GM12873 (cell line): ENCODE results near the gene ZNF835.
A peak's percentile ranks its signal among the peaks of the same experiment; 100 is the strongest.

Source experiments
- TF ChIP-seq, protein P1 (sequence below): IDR thresholded peaks from 2 replicates; pipeline ENCODE4 v1.5.1; 2012; ENCODE audit warnings: low read depth, mild to moderate bottlenecking, moderate library complexity, low read length, control low read depth; ENCODE audit not compliant: insufficient read depth; ENCODE audit errors: missing control alignments

Gene ZNF835

DNA sequence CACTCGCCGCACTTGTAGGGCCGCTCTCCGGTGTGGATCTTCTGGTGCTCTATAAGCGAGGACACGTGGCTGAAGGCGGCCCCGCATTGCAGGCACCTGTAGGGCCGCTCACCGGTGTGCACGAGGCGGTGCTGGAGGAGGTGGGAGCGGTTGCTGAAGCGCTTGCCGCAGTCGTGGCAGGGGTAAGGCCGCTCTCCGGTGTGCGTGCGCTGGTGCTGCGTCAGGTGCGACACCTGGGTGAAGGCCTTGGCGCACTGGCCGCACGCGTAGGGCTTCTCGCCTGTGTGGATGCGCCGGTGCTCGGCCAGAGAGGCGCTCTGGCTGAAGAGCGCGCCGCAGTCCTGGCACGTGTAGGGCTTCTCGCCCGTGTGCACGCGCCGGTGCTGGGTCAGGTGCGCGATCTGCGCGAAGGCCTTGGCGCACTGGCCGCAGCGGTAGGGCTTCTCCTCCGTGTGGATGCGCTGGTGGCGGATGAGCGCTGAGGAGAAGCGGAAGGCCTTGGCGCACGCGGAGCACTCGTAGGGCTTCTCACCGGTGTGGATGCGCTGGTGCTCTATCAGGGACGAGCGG is 7.5 kb downstream of the ZNF835 start:
- TF ChIP-seq, protein P1, sequence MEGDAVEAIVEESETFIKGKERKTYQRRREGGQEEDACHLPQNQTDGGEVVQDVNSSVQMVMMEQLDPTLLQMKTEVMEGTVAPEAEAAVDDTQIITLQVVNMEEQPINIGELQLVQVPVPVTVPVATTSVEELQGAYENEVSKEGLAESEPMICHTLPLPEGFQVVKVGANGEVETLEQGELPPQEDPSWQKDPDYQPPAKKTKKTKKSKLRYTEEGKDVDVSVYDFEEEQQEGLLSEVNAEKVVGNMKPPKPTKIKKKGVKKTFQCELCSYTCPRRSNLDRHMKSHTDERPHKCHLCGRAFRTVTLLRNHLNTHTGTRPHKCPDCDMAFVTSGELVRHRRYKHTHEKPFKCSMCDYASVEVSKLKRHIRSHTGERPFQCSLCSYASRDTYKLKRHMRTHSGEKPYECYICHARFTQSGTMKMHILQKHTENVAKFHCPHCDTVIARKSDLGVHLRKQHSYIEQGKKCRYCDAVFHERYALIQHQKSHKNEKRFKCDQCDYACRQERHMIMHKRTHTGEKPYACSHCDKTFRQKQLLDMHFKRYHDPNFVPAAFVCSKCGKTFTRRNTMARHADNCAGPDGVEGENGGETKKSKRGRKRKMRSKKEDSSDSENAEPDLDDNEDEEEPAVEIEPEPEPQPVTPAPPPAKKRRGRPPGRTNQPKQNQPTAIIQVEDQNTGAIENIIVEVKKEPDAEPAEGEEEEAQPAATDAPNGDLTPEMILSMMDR = no peak

GRCh38 chr19:56661248-56661647 is 10.3 kb downstream of the ZNF835 start:
- TF ChIP-seq, protein P1 = no peak

GRCh38 chr19:56660381-56661107 is 11.0 kb downstream of the ZNF835 start:
- TF ChIP-seq, protein P1 = peak; percentile 30

- TF ChIP-seq, protein P1 = no peak
These were observed 17.4 kb downstream of the ZNF835 start for GRCh38 chr19:56654151-56654550.

- TF ChIP-seq, protein P1 = no peak
These were observed 28.0 kb downstream of the ZNF835 start for GRCh38 chr19:56643460-56643955.

DNA sequence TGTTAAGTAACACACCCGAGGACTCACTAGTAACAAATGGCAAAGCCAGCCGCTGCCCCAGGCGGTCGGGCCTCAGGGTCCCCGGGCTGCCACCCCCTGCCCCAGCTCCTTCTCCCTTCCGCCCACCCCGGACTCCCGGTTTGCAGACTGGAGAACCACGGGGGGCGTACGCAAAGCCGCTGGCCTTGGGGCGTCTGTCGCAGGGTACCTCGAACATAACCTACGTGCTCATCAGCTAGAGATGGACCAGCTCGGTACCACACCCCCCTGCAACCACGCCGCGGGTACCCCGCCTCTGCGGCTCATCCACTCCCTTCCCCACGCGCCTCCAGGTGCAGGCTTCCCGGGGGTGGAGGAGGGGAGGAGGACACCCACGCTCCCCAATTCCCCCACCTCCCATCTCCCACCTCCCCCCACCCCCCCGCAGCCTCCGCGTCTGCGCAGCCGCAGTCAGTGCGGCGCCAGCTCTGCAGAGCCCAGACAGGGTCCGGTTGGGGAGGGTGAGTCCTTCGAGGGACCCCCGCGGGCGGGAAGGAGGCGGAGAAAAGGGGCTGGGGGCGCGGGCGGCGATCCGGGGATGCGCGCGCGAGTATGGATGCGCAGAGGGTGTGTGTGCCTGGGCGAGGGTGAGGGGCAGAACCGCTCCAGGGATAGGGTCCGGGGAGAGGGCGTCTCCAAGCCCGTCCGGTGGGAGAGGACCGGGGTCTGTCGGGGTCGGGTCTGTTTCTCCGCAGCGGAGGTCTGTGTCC is 28.7 kb downstream of the ZNF835 start, which contains the start of gene SMIM17:
Gene SMIM17, plus strand, starts transcription at position 449 of the 749 bp plus-strand sequence. CDS start 2,509 bp downstream, outside the sequence.
- TF ChIP-seq, protein P1 = no peak

- TF ChIP-seq, protein P1 = no peak
These were observed 32.3 kb downstream of the ZNF835 start for GRCh38 chr19:56639217-56639616.
